Esophagus (tissue), 2 donors: ENCODE data around the gene COL21A1. TPM values are rescaled to one million over a fixed set of nuclear protein-coding genes. Genes with fewer than 3 reads are reported as not detected.
A peak's percentile ranks its signal among the peaks of the same experiment; 100 is the strongest.

ENCODE experiments used
- H3K27ac ChIP-seq, 2 donors: one replicate each; pipeline ENCODE4 v1.5.1; 2013; ENCODE audit warnings: low read depth in 2 of 2, mild to moderate bottlenecking in 2 of 2, inconsistent platforms in 1 of 2, low read length in 1 of 2, moderate library complexity in 1 of 2
- H3K27me3 ChIP-seq, 2 donors: one replicate each; pipeline ENCODE4 v1.6.1; 2013; ENCODE audit warnings: low read length in 2 of 2, control low read depth in 1 of 2, mild to moderate bottlenecking in 1 of 2; ENCODE audit not compliant: insufficient read depth in 2 of 2, control insufficient read depth in 1 of 2
- H3K36me3 ChIP-seq, 2 donors: one replicate each; pipeline ENCODE4 v1.6.1; 2013; ENCODE audit warnings: low read length in 1 of 2; ENCODE audit not compliant: control insufficient read depth in 2 of 2, insufficient read depth in 2 of 2
- H3K4me1 ChIP-seq, 2 donors: one replicate each; pipeline ENCODE4 v1.6.1; 2013; ENCODE audit warnings: low read length in 1 of 2; ENCODE audit not compliant: control insufficient read depth in 2 of 2, insufficient read depth in 2 of 2
- H3K4me3 ChIP-seq, 2 donors: one replicate each; pipeline ENCODE4 v1.5.1; 2013; ENCODE audit warnings: low read length in 2 of 2, mild to moderate bottlenecking in 2 of 2, low read depth in 1 of 2, moderate library complexity in 1 of 2
- H3K9me3 ChIP-seq, 2 donors: one replicate each; pipeline ENCODE4 v1.6.1; 2013; ENCODE audit warnings: mild to moderate bottlenecking in 2 of 2, low read depth in 1 of 2, low read length in 1 of 2, moderate library complexity in 1 of 2; ENCODE audit not compliant: control insufficient read depth in 2 of 2, insufficient read depth in 1 of 2
- WGBS, 2 donors: extraction: QIAGEN DNeasy Blood & Tissue Kit; methylation state at CpG; one replicate each; pipeline ENCODE4 v1.1.7; 2013; 5-methylcytosine and 5-hydroxymethylcytosine counted together
- polyA plus RNA-seq, 2 donors: library from polyadenylated mRNA; stranded (reverse); fragments of 200-250 nt; gene quantifications; one replicate each; pipeline ENCODE4 v1.2.3, GENCODE V29; 2013
- donor health status: healthy with polysubstance abuse.
- donor health status: Bipolar disorder and iron deficiency.

Gene COL21A1
- polyA plus RNA-seq, 2 donors, result 1.5 to 1.6 TPM

DNA sequence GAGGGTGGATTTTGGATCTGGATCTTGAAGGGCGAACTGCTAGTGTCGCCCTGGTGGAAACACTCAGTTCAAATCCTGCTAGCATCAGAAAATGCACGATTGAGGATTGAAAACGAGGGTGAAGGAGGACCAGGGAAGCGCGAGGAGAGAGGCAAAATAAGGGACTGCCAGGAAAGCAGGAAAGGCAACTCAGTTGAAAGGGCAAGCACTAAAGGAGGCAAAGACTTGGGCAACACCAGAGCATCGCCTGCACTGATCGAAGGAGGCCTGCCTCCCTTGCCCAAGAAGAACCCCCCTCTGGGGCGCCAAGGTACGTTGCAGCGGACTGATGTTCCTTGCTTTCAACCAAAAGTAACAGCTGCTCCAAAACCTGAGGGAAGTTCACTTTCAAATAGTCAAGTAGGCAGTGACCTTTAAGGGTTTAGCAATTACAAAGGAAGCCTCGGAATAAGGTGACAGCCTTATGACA, 308 bp upstream of the COL21A1 start:
- Histone ChIP-seq H3K4me1 (peaks cover 0 to 4% of the 10 kb centered on the region in 2 donors), H3K36me3 (no peaks in the 10 kb centered on the region), H3K9me3 (no peaks in the 10 kb centered on the region), H3K27me3 (no peaks in the 10 kb centered on the region), H3K27ac (peak overlapping the region; percentile 15 to 45), H3K4me3 (peak overlapping the region; percentile 52 to 62)
- WGBS, 2 donors, result 21 to 27% methylated on average over 12 of the region's 12 CpGs

DNA sequence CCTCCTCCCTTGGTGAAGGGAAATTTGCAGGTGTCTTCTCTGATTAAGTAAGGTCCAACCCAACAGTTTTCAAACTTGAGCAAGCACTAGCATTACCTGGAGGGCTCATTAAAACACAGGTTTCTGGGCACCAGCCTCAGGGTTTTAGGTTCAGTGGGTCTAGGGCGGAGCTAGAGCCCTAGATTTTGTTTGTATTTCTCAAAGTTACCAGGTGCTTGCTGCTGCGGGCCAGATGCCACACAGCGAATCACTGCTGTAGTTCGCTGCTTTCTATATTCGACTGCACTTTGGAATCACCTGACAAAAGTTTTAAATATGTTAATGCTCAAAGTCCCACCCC, 869 bp downstream of the COL21A1 start:
- H3K27ac ChIP-seq, result no peak overlapping the region
- H3K9me3 ChIP-seq, result no peaks in the 10 kb centered on the region
- 19 to 25% methylated on average over 5 of the region's 5 CpGs for WGBS, 2 donors
- H3K27me3 ChIP-seq, result no peaks in the 10 kb centered on the region
- no peaks in the 10 kb centered on the region for H3K36me3 ChIP-seq
- H3K4me3 ChIP-seq, result peak overlapping the region in 1 of 2 donors; percentile 62
- H3K4me1 ChIP-seq, result peaks cover 0 to 4% of the 10 kb centered on the region in 2 donors

DNA sequence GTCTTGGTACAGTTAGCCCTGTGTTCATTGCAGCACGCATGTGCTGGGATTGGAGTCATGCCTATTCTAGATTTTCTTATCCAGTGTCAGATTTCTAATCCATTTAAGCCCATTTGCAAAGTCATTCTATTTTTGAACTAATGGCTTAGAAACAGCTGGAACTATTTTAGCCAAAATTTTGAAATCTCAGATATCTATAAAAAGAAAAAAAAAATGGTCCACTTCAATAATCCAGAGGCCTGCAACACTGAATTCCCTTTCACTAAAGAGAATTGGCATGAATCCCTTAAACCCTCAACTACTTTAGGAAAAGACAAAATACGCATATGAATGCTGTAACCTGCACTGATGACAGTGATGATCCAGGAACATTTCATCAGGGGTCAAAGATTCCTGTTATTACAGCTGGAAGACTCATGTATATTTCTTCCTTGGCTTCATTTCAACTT, 1.5 kb downstream of the COL21A1 start:
- peaks cover 0 to 4% of the 10 kb centered on the region in 2 donors for H3K4me1 ChIP-seq
- no peaks in the 10 kb centered on the region for H3K9me3 ChIP-seq
- H3K4me3 ChIP-seq, result no peak overlapping the region
- H3K36me3 ChIP-seq, result no peaks in the 10 kb centered on the region
- no peak overlapping the region for H3K27ac ChIP-seq
- no peaks in the 10 kb centered on the region for H3K27me3 ChIP-seq
- 27 to 28% methylated on average over 2 of the region's 2 CpGs for WGBS, 2 donors

- Histone ChIP-seq H3K27ac (no peak overlapping the region), H3K4me1 (peaks cover 0 to 4% of the 10 kb centered on the region in 2 donors), H3K27me3 (no peaks in the 10 kb centered on the region), H3K36me3 (no peaks in the 10 kb centered on the region), H3K4me3 (no peak overlapping the region), H3K9me3 (no peaks in the 10 kb centered on the region)
- 60 to 73% methylated on average over 3 of the region's 3 CpGs for WGBS, 2 donors
Measured at GRCh38 chr6:56244528-56245253, 2.7 kb downstream of the COL21A1 start.

GRCh38 chr6:56244089-56244488, 3.3 kb downstream of the COL21A1 start:
- no peaks in the 10 kb centered on the region for H3K27me3 ChIP-seq
- H3K9me3 ChIP-seq, result no peaks in the 10 kb centered on the region
- H3K4me3 ChIP-seq, result no peak overlapping the region
- peaks cover 0 to 4% of the 10 kb centered on the region in 2 donors for H3K4me1 ChIP-seq
- no peaks in the 10 kb centered on the region for H3K36me3 ChIP-seq
- no peak overlapping the region for H3K27ac ChIP-seq

DNA sequence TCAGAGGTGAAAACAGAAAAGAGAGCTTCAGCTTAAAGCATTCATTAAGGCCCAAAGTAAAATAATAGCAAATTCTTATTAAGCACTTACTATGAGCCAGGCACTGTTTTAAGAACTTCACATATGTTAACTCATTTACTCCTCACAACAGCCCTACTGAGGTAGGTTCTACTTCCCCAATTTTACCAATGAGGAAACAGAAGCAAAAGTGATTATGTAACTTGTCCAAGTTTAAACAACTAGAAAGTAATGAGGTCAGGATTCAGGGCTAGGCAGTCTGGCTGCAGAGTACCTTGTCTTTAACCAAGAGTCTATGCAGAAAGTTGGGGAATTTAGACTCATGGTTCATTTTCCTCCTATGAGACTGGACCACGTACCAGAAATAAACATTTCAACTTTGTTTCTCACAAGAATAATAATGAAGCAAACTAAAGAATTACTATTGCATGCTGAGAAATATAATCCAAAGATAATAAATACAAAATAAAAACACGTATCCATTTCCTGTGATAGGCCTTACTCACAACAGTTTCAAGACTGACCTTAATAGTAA, 3.8 kb downstream of the COL21A1 start:
- H3K4me3 ChIP-seq, result no peak overlapping the region
- no peak overlapping the region for H3K27ac ChIP-seq
- H3K4me1 ChIP-seq, result peaks cover 0 to 4% of the 10 kb centered on the region in 2 donors
- 64 to 75% methylated on average over 2 of the region's 2 CpGs for WGBS, 2 donors
- no peaks in the 10 kb centered on the region for H3K36me3 ChIP-seq
- H3K27me3 ChIP-seq, result no peaks in the 10 kb centered on the region
- H3K9me3 ChIP-seq, result no peaks in the 10 kb centered on the region

DNA sequence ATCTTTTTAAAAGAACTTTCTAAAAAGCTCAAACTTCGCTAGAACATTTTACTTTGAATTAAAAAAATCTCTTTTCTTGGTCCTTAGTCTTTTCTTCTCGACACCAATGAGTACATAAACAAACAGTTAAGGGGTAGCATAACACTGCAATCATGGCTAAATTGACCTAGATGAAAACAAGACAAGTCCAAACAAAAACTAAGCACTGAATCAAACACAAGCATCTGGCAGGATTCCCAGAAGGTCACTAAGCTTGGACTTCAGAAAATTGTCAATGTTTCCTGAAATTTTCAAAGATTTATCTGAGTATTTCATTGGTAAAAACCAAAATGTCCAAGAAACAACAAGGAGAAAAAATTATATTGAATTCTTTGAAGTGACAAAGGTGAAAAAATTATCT, 5.0 kb downstream of the COL21A1 start:
- Histone ChIP-seq H3K36me3 (no peaks in the 10 kb centered on the region), H3K4me1 (peaks cover 0 to 2% of the 10 kb centered on the region in 2 donors), H3K4me3 (no peak overlapping the region), H3K27ac (no peak overlapping the region), H3K27me3 (no peaks in the 10 kb centered on the region), H3K9me3 (no peaks in the 10 kb centered on the region)
- WGBS, 2 donors, result 10% methylated on average over 2 of the region's 2 CpGs

- no peaks in the 10 kb centered on the region for H3K36me3 ChIP-seq
Measured at GRCh38 chr6:56241124-56241802, 6.1 kb downstream of the COL21A1 start.

DNA sequence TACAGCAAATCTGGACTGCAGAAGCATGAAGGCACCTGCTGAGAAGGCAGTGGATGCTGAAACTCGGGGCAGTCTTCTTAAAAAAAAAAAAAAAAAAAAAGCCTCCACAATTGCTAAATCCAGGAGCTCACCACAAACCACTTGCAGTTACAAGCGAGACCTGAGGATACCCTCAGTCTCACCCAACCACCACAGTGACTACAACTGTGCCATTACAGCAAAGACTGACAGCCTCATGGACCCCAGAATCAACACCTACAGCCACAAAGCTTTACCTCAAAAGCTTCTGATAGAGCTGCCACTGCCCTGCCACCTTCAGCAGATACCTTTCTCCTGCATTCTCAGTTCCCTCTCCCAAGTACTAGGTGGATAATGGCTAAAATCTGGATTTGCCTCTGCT, 9.0 kb downstream of the COL21A1 start:
- H3K4me3 ChIP-seq, result no peak overlapping the region
- H3K27me3 ChIP-seq, result no peaks in the 10 kb centered on the region
- H3K9me3 ChIP-seq, result no peaks in the 10 kb centered on the region
- H3K27ac ChIP-seq, result no peak overlapping the region
- no peaks in the 10 kb centered on the region for H3K36me3 ChIP-seq
- WGBS, 2 donors, result 83 to 84% methylated on average over 2 of the region's 2 CpGs
- no peaks in the 10 kb centered on the region for H3K4me1 ChIP-seq

More at GRCh38 chr6:56241124-56241802, 6.1 kb downstream of the COL21A1 start:
- Histone ChIP-seq H3K9me3 (no peaks in the 10 kb centered on the region), H3K4me3 (no peak overlapping the region), H3K4me1 (no peaks in the 10 kb centered on the region), H3K27me3 (no peaks in the 10 kb centered on the region), H3K27ac (no peak overlapping the region)
- WGBS, 2 donors, result 63 to 65% methylated on average over 5 of the region's 5 CpGs
